ENCODE data around the gene TMEM213.

Gene TMEM213

GRCh38 chr7:138873220-138873892 lies 75.6 kb downstream of the TMEM213 start:
- TF ChIP-seq CTCF (IDR thresholded peaks at IDR 0.05; ENCODE audit: control insufficient read depth, insufficient read depth, low read depth, low read length, missing control alignments), result no peak
- no peak overlapping the region for H3K4me3 ChIP-seq (ENCODE audit: control insufficient read depth, low read depth, low read length)
- DNase-seq (ENCODE audit: low read depth), result no peak

GRCh38 chr7:138875794-138876193 lies 78.0 kb downstream of the TMEM213 start:
- peak; percentile 66 for DNase-seq (ENCODE audit: low read depth)
- no peak for TF ChIP-seq CTCF (IDR thresholded peaks at IDR 0.05; ENCODE audit: control insufficient read depth, insufficient read depth, low read depth, low read length, missing control alignments)
- H3K4me3 ChIP-seq (ENCODE audit: control insufficient read depth, low read depth, low read length), result no peak overlapping the region

DNA sequence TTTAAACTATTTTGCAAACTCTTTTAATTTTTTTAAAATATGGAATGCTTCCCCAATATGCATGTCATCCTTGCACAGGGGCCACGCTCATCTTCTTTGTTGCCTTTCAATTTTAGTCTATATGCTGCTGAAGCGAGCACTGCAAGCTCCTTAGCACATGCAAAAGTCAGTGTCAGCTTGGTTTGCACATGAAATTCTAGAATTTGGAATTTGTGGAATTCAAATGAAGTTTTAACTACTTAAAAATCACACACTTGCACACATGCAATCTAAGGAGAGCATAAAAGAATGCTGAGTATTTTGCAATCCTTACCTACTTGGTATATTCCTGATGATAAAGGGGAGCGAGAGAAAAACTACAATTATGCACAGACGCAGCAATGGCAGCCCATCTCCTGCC lies 78.5 kb downstream of the TMEM213 start:
- no peak for TF ChIP-seq CTCF (IDR thresholded peaks at IDR 0.05; ENCODE audit: control insufficient read depth, insufficient read depth, low read depth, low read length, missing control alignments)
- no peak for DNase-seq (ENCODE audit: low read depth)
- H3K4me3 ChIP-seq (ENCODE audit: control insufficient read depth, low read depth, low read length), result no peak overlapping the region

GRCh38 chr7:138878051-138878450 lies 80.3 kb downstream of the TMEM213 start:
- DNase-seq (ENCODE audit: low read depth), result no peak
- TF ChIP-seq CTCF (IDR thresholded peaks at IDR 0.05; ENCODE audit: control insufficient read depth, insufficient read depth, low read depth, low read length, missing control alignments), result no peak
- H3K4me3 ChIP-seq (ENCODE audit: control insufficient read depth, low read depth, low read length), result no peak overlapping the region

DNA sequence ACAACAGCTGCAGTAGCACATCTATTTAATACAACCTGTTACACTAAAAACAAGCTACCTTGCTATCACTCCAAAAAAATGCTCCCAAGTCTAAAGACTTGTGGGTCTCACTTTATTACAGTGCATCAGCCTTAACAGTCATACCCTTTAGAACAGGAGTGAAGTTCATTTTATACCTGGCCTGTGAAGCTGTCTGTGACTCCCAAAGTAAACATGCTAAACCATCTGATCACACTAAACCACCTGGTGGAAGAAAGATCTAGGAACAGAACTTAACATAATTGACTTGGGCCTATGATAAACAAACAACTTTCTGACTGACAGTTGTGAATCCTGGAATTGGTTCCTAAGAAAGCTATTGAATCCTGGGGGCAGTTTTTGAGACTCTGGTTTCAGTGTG lies 81.1 kb downstream of the TMEM213 start:
- no peak for TF ChIP-seq CTCF (IDR thresholded peaks at IDR 0.05; ENCODE audit: control insufficient read depth, insufficient read depth, low read depth, low read length, missing control alignments)
- no peak for DNase-seq (ENCODE audit: low read depth)
- no peak overlapping the region for H3K4me3 ChIP-seq (ENCODE audit: control insufficient read depth, low read depth, low read length)

DNA sequence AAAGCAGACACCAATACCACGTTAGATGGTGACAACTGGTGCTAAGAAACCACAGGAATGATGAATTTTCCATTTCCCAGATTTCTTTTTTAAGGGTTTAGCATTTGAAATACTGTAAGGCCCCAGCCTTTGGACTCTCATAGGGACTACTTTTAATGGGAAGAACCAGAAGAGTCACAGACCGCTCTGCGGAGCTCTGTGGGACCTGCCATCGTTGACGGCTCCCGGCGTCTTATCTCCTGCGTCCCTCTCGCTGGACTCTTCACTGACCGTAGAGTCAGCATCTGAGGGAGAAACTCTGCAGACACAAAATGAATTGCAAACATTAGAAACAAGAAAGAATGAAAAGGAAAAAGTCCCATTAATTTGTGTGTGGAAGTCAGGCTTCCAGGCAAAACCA lies 81.6 kb downstream of the TMEM213 start:
- TF ChIP-seq CTCF (IDR thresholded peaks at IDR 0.05; ENCODE audit: control insufficient read depth, insufficient read depth, low read depth, low read length, missing control alignments), result no peak
- no peak for DNase-seq (ENCODE audit: low read depth)
- H3K4me3 ChIP-seq (ENCODE audit: control insufficient read depth, low read depth, low read length), result no peak overlapping the region
